ENCODE data around the gene GRIA4. TPM values are rescaled to one million over a fixed set of nuclear protein-coding genes. Genes with fewer than 3 reads are reported as not detected.
"Not testable (repeated sequence)": the region's sequence is repeated elsewhere in the genome, so short reads cannot be mapped to it uniquely, and the experiment has no call there.

The GRIA4 gene
- polyA plus RNA-seq, 3 donors = 0.51 to 0.94 (median 0.72) TPM

DNA sequence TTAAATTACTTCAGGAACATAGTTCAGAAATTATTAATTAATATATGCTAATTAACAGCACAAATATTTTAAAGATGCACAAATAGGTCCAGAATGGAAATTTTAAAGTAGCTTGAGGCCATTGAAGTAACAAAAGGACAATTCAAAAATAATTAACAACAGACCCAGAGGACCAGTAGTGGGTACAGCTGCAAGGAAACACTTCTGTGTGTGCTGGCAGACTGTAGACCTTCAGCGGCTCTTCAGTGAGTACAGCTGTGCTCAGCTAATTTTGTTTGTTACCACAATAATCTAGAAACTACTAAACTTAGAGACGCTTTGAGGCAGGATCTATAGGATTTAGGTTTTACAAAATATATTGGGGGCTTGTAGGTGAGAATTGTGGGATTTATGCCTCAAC lies 103.8 kb downstream of the GRIA4 start:
- DNase-seq (ENCODE audit: low read depth in 3 of 3, low spot score in 2 of 3) = no peak

DNA sequence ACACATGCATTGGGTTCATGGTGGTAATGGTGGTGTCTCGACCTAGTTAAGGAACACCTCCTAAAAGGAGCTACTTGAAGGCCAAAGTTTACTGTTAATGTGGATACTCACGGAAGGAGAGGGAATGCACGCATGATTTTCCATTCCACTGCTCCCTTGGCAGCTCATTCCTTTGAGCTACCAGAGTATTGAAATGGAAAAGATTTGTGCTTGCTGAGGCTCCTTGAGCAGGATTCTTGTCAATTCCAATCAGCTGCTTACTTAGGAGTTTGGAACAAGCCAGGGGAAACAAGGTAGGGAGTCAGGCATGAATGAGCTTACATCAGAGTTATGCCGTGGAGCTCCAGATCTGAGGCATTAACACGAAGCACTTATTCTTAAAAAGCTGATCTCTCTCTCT lies 108.8 kb downstream of the GRIA4 start:
- peak in 1 of 3 donors; percentile 17 for DNase-seq (ENCODE audit: low read depth in 3 of 3, low spot score in 2 of 3)

DNA sequence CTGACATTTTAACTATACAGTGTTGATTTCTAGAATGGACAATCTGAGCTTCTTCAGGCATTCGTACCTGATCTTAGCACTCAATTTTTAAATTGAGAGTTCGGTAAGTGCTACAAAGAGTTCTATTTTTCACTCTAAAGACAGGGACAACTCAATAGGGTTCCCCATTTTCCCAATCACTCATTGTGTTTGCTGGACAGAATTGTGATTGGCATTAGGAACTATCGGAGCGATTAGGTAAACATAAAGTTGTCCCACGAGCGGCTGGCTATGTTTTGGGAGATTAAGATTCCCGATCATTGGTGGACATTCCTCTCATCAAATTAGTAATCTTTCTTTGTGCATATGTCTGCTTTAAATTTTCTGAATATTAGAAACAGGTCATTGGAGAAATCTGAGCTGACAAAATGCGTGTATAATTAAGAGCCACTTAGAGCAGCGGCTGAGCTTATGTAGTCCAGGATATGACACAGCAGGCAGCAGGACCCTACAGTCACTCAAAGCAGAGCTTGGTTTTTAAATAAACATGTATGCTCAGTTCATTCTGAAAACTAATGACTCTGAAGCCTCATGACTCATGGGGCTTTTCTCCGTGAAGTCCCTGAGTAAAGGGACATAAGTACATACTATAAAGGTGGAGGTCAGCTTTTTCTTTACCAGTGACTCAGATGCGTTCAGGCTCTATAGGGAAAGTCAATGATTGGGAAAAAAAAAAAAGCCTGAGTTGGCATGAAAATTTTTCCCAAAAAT lies 109.4 kb downstream of the GRIA4 start:
- DNase-seq (ENCODE audit: low read depth in 3 of 3, low spot score in 2 of 3) = no peak

DNA sequence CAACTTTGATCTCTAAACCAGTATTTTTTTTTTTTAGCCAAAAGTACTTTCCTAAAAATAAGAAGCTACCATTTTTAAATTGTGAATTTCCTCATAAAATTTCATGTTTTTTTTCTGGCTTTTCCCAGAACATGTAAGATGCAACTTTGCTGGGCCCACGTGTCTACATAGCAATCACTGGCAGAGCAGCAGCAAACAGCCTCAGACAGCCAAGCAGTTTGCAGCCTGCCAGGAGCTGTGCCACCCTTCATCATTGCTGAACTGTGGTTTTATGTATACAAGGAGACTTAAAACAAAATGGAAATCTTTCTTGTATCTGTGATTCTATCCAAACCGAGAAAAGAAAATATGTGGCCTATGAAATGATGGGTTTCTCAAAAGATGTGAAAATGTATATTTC lies 110.2 kb downstream of the GRIA4 start:
- no peak for DNase-seq (ENCODE audit: low read depth in 3 of 3, low spot score in 2 of 3)

DNA sequence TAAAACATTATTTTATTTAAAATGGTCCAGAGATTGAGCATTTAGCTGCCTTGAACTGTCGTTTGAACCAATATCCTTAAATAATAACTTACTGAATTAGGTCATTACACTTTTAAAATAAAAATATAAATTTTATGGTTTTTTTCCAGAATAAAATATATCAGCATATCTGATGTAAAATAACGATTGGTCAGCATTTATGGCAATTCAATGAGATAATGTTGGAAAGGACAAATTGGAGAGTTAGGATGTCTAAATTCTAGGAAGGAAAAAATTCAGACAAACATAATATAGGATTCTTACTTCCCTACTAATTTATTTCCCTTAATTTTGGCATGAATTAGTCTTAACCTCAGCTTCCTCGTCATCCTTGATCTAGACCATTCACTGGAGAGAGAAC lies 113.4 kb downstream of the GRIA4 start:
- no peak for DNase-seq (ENCODE audit: low read depth in 3 of 3, low spot score in 2 of 3)

DNA sequence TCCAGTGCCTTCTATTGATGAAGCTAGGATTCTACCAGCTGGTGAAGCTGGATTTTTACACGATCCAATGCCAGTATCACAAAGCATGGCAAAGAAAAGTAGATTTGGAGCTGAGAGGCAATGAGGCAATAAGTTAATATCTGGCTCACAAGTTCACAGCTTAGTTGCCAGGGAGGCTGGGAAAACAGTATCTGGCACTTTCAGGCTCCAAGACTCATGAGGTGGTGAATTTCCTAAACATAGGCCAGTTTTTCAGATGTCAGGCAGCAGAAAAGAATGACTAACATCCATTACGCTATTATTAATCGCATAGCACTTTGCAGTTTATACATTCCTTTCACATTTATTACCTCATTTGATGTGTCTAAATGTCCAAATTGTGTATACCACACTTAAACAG lies 122.7 kb downstream of the GRIA4 start:
- DNase-seq (ENCODE audit: low read depth in 3 of 3, low spot score in 2 of 3) = no peak

DNA sequence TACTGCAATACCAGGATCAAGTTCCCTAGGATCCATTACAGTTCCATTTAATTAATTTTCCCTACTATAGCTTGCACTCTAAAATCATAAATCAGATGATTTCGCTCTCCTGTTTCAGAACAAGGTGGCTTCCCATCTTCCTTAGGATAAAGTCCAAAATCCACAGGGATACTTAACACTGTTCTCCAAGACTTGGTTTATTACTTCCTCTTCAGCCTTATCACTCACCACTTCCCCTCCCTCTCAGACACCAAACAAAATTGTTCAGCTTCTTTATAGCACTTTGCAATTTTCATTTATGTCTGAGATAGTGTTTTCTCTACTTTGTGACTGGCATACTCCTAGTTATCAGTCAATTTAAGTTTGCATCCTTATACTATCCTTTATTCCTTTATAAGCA lies 124.6 kb downstream of the GRIA4 start:
- DNase-seq (ENCODE audit: low read depth in 3 of 3, low spot score in 2 of 3) = no peak

DNA sequence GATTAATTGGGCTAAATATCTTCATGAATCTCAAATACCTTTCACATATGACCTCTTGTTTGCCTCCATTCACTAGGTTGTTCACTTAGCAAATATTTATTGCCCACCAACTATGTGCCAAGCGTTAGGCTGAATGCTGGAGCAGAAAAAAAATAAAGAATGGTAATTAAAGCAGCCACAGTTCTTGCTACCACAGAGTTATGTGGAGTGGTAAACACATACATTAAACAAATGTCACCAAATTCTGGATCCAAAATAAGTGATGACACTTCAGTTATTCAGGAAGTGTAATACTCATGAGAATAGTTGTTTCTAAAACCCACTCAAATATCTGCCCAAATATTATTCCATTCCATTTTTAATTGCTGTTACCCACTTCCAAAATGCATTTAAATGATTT lies 128.4 kb downstream of the GRIA4 start:
- DNase-seq (ENCODE audit: low read depth in 3 of 3, low spot score in 2 of 3) = no peak

DNA sequence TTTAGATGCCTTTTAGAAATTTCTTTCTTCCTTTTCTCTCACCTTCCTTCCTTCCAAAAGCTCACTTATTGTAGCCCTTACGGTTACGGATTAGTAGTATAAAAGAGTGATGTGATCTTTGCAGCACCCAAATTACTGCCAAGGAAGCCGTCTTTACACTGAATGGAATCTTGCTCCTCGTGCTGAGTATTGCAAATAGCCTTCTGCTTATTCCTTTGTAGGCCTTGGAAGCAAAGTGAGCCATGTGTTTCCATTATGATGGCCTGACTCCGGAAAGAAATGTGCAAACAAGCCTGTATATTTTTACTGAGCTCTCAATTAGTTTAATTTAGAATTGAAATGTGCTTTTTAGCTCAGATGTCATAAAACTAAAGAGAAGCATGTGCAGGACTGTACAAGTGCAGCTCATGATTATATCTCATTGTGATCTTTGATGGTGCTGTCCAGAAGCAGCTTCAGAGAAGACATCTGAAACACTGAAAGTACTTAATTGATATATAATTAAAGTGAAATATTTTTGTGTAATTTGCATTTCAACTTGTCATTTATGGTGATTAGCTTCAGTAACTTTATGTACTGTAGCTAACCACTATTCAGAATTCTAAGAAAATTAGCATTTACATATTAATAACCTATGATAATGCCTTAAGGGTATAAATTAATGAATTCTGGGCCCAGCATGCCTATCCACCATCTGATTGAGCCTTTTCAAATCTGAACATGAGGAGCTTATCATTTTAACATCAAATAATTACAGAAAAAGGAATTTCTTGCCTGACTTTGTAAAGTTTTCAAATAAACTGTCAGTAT lies 129.3 kb downstream of the GRIA4 start:
- no peak for DNase-seq (ENCODE audit: low read depth in 3 of 3, low spot score in 2 of 3)

DNA sequence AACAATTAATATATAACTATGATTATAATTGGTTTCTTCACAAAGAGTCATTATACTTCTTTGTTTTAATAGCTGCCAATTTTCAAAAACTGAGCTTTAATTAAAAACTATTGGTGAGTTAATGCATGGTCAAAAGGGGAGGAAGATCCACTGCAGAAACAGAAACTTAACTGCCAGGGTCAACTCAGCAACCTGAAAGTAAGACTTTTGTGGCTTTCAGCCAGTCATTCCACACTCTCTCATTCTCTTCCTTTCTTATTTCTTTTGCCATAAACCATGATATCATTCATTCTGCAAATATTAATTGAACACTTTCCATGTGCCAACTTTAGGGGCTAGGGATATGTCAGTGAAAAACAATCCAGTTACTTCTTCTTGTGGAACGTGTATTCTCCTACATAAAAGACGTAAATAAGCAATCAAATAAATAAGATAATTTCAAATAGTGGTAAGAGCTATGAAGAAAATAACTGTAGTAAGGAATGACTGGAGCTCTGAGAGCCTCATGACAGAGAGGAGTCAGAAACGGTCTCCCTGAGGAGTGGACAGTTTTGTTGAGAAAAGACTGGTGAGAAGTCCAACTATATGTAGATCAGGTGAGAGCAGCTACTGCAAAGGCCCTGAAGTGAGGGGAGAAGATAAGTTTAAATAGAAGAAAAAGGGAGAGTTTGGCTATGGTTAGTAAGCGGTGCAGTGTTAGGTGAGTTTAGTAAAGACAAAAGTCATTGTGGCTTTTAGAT lies 130.5 kb downstream of the GRIA4 start:
- DNase-seq (ENCODE audit: low read depth in 3 of 3, low spot score in 2 of 3) = no peak

DNA sequence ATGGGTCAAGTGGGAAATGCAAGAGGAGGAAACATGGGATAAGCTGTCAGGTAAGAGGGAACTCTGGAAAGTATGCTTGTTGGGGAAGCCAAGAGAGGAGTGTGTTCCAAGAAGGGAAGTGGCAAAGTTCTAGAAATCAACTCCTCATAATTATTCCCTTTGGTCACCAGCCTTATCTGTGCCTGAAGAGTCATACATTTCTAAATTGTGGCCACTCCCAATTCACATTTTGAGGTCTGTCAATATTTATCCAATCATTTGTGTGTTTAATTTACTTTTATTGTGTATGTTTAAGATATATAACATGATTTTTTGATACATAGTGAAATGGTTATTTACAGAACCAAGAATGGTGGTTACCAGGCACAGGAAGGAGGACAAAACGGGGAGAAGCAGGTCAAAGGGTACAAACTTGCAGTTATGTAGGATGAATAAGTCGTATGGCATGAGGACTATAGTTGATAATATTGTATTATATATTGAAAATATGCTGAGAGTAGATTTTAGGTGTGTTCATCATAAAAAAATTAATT lies 131.7 kb downstream of the GRIA4 start:
- no peak for DNase-seq (ENCODE audit: low read depth in 3 of 3, low spot score in 2 of 3)

DNA sequence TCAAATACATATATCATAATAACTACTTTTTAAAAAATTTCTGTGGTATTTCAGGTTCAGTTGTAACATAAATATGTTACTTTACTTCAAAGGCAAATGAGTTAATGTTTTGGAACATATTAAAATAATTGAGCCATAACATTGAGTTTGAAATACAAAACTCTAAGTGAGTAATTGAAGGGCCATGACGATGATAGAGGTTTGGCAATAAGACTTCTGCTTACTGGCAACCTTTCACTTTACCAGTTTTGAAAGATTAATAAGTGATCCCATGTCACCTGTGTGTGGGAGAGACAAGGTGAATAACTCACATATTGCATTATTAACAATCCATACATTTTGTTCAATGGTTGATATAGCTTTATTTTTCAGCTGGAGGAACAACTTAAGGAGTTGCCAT lies 144.4 kb downstream of the GRIA4 start:
- no peak for DNase-seq (ENCODE audit: low read depth in 3 of 3, low spot score in 2 of 3)

DNA sequence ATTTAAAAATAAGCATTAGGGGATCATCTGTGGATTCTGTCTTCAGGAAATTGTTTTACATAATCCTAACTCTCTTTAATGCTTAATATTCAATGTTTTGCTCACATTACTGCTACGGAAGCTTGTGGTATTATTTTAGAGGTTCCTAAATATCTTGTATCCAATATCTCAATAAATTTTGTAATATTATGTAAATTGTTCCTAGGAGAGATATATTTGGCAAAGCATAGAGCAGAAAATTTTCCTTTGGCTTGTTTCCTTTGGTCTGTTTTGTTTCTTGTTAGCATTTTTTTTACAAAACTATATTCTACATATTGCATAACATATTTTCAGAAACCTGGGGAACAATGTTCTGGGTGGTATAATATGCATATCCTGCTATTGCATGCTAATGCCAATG lies 144.8 kb downstream of the GRIA4 start:
- DNase-seq (ENCODE audit: low read depth in 3 of 3, low spot score in 2 of 3) = no peak

DNA sequence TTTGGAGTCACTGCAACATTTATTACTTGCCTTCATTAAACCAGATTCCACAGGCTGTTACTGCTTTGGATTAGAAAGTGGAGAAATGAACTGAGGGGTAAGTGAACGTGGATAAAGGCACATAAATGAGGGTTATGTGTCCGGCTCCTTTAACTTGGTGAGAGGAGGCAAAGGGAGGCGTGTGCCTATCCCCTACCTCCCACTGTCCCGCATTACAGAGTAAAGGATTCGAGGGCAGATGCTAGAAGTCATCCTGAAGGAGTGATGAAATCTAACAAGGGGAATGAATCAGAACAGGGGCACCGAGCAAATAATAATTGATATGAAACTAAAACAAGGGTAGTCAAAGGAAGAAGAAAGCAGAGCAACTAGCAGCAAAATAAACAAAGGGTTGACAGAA lies 147.2 kb downstream of the GRIA4 start:
- no peak for DNase-seq (ENCODE audit: low read depth in 3 of 3, low spot score in 2 of 3)

DNA sequence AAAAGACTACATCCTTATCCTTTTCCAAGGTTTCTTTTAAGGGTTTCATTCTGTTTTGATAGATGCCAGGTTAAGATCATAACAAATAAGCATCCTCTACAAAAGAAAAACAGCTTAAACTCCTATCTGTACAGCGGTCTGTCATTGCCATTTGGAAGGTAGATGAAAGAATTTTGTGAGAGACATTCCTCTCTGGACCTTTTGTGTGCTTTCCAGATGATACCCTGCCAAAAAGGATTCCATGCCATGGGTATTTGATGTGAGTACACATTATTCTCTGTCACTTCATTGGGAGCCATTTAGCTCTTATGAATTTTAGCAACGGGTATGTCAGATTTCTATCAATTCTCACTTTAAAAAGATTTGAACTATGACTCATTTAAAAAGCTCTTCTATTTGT lies 153.7 kb downstream of the GRIA4 start:
- no peak for DNase-seq (ENCODE audit: low read depth in 3 of 3, low spot score in 2 of 3)

DNA sequence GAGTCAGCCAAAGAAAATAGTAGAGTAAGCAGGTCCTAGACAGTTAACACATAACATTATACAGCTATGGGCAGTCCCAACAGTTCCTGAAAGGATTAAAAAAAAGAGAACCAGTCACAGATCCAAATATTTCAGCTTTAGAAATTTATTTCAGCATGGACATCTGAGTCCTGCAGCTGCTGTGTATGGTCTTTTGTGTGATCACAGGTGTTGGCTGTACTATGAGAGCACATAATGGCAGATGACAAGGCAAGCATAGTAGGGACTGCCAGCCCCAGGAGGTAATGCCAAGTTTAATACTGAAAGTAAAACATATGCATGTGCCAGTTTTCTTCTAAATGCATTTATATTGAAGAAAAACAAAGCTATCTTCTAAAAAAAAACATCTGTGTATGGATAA lies 158.1 kb downstream of the GRIA4 start:
- no peak for DNase-seq (ENCODE audit: low read depth in 3 of 3, low spot score in 2 of 3)

DNA sequence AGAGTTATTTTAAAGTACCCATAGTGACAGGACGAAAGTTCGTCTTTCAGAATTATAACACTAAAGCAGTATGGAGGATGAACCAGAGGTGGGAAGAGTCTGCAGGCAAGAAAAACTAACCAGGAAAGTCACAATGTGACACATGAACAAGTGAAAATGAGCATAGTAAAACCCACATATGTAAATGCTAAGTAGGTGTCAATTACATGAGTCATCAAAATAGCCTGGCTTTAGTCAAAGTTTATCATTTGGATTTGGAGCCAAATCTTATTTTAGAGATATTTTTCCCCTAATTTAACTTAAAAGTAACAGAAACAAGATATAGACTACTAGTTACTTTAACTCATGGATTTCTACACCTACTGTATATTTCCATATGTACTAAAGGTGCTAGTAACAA lies 159.8 kb downstream of the GRIA4 start:
- DNase-seq (ENCODE audit: low read depth in 3 of 3, low spot score in 2 of 3) = no peak

DNA sequence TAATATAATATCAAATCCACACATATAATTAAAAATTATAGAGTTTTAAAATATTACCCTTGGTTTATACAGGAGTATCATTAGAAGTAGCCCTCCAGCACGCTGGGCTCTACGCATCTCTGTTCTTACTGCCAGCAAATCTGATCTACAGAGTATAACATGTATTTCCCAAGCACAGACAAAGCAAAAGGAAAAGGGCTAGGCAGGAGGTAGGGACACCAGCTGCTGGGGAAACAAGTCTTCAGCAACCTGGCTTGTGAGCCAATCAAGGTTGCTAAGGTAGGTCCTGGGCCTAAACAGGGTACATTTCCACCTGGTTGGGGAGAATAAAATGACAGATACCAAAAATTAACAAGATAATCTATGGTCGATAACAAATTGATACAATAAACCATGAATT lies 163.6 kb downstream of the GRIA4 start:
- DNase-seq (ENCODE audit: low read depth in 3 of 3, low spot score in 2 of 3) = not testable (repeated sequence)

DNA sequence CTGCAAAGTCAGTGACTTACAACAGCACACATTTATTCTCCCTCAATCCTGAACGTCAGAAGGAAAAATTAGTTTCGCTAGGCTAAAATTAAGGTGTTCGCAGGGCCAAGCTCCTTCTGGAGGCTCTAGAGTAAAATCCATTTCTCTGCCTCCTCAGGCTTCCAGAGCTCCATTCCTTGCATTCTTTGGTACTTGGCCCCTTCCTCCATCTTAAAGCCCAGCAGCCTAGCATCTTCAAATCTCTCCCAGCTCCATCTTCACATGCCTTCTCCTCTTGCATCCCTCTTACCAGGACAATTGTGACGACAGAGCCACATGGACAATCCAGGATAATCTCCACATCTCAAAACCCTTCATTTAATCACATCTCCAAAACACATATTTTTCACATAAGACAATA lies 165.0 kb downstream of the GRIA4 start:
- DNase-seq (ENCODE audit: low read depth in 3 of 3, low spot score in 2 of 3) = no peak

DNA sequence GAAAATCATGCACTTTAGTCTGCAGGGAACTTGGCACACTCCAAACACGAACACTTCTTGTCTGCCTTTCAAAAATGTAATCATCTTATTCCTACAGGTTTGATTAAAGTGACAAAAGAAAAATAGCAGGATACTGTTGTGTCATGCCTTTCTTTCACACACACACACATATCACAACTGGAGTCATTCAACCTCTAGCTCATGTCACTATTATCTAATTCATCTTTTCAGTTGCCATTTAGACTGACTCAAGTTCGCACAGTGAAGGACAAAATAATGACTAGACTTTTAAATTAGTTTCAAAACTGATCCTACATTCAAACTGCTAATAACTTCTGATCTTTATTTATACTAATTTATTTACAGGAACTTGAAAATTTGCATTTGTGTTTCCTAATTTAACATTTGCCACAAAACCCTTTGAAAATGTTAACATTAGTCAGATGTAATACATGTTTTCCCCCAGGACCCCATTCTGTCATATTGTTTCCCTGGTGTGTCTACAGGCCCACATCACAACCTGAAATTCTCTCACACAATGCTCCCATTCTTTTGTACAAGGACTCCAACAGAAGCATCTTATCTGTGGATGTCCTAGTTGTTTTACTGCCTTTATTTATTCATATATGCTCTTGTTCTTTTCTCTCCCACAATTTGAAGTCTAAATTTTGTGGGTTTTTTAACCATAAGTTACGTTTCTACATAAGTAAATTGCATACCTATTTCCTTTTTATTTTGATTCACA lies 171.1 kb downstream of the GRIA4 start:
- DNase-seq (ENCODE audit: low read depth in 3 of 3, low spot score in 2 of 3) = no peak

DNA sequence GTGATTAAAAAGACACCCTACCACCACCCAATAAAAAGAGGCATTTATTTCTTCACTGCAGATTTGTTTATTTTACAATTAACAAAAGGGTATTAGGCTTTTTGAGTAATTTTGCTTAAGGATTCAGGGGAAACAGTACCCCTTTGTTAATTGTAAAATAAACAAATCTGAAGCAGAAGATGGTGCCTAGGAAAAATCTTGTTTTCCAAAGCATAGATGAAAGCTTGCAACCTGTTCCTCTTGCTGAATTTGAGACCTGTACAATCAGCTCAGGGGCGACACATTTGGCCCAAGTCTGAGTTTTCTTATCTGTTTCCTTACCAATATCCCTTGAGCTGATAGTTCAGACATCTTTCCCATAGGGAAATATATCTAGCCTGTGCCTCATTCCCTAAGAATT lies 171.9 kb downstream of the GRIA4 start:
- DNase-seq (ENCODE audit: low read depth in 3 of 3, low spot score in 2 of 3) = no peak
